Measurements from ENCODE around the gene SPDYE2.
"Not testable (repeated sequence)": the region's sequence is repeated elsewhere in the genome, so short reads cannot be mapped to it uniquely, and the experiment has no call there.

The SPDYE2 gene

DNA sequence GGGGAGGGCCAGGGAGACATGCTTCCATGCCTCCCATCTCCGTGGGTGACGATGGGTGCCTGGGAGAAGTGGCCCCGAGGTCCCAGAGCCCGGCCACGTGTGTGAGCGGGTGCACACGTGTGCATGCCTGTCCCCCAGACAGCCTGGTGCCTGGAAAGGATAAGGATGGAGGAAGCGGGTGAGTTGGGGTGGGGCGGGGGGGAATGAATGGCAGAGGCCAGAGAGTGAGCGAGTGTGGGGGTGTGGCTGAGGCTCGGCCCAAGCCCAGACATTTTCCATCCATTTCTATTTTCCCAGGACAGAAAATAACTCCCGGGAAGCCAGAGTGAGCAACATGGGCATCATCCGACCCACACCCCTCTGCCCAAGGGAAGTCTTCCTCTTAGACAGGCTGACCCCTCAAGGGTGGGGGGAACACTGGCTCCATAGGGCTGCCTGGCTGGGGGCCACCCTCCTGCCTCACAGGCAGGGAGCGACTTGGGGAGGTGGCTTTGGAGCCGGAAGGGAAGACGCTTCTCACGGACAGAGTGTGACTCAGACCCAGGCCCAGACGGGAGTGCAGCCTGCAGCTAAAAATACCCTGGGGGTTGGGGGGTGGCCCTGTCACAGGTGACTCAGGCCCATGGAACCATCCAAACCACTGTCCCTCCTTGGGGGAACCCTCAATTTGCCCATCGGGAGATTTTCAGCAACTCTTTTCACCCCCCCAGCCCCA, 53.6 kb downstream of the SPDYE2 start:
- not testable (repeated sequence) for FAIRE-seq

DNA sequence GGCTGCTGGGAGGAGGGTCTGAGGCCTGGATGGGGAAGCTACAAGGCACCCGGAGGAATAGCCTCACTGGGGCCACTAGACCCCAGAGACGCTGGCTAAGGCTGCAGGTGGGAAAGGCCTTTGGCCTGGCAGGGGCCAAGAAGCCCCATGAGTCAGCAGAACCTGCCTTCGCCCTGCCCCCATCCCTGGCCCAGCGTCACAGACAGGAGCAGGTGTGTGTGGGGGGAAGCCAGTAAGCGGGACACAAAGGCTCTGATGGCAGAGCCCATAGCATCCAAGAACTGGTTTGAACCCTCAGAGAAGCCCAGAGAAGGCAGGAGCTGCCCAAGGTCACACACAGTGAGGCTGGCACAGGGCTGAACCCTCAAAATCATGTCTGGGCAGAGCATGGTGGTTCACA, 55.8 kb downstream of the SPDYE2 start:
- not testable (repeated sequence) for FAIRE-seq

- not testable (repeated sequence) for FAIRE-seq
Observed at GRCh38 chr7:102609734-102610133, 58.7 kb downstream of the SPDYE2 start.

- not testable (repeated sequence) for FAIRE-seq
Observed at GRCh38 chr7:102610441-102610840, 59.4 kb downstream of the SPDYE2 start.

DNA sequence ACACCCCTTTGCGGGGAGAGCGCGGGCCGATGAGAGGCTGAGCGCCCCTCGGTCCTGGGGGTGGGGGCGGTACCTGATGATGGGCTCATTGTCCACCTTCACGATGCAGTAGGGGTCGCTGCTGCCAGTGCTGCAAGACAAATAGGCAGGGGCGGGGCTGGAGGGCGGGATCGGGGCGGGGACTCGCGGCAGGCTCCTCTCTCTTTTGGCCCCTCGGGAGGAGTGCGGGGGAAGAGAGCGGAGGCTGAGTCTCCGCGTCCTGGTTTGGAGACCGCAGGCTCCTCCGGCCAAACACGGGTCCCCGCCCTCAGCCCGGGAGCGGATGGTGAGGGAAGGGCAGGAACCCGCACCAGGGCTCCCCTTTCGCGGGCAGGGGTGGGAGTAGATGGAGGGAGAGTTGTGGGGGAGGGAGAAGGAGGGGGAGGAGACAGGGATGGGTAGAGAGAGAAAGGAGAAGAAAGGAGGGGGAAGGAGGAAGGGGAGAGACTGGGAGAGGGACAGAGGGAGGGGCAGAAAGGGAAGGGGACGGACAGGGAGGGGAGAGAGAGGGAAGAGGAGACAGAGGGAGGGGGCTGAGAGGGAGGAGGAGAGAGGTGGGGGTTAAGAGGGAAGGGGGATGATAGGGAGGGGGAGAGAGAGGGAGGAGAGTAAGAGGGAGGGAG, 60.1 kb downstream of the SPDYE2 start:
- not testable (repeated sequence) for FAIRE-seq

- FAIRE-seq: not testable (repeated sequence)
Observed at GRCh38 chr7:102611675-102612325, 60.8 kb downstream of the SPDYE2 start.

Data from colon (tissue), 2 donors.